ENCODE results near the gene IFFO2.
A peak's percentile ranks its signal among the peaks of the same experiment; 100 is the strongest.
"Not testable (repeated sequence)": the region's sequence is repeated elsewhere in the genome, so short reads cannot be mapped to it uniquely, and the experiment has no call there.

Gene IFFO2

GRCh38 chr1:18917071-18917799 is 39.2 kb downstream of the IFFO2 start:
- no peak for DNase-seq

GRCh38 chr1:18915341-18915740 is 41.1 kb downstream of the IFFO2 start:
- no peak for DNase-seq

DNA sequence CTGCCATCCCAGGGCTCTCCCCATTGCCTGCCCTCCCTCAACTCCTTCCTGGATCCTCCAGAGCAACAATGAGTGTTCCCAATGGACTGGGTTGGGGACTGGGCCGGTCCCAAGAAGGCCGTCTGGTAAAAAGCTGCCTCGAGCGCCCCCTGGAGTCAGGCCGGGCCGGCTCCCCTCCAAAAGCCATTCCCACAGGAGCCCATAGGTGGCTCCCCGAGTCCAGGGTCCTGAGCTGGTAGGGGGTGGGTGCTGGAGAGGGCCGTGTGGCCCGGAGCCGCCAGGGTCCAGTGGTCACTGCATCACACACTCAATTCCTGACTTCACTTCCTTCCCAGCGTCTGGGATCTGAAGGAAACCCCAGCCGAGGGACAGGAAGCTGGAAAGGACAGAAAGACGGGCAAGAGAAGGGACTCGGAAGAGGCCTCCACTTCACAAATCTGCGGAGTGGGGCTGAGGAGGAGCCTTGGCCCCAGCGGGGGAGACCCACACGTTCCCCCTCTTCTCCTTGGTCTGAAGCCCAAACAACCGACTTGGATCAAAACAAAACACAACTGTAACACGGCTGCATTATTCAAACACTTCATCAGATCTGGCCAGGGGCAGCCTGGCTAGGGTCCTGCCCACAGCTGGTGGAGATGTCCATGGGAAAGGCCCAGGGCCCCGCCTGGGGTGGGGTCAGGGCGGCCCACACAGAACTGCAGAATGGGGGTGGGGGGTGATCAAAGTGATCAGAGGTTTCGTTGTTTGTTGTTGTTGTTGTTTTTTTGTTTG is 43.2 kb downstream of the IFFO2 start:
- DNase-seq, result peak; percentile 90

DNA sequence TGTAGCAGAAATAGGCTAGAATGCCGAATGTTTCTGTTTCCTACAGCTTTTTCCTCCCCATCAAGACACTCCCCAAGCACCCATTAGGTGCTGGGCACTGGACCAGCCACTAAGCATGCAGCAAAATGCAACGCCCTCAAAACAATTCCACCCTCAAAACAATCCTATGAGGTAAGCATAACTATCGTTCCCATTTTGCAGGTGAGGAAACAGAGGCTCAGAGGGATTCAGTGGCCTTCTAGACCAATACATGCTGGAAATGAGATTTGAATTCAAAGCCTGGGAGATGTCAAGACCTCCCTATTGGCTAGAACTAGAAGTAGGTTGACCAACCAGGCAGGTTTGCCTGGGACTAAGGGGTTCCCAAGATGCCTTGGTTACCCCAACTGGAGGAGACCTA is 43.9 kb downstream of the IFFO2 start:
- DNase-seq, result no peak

DNA sequence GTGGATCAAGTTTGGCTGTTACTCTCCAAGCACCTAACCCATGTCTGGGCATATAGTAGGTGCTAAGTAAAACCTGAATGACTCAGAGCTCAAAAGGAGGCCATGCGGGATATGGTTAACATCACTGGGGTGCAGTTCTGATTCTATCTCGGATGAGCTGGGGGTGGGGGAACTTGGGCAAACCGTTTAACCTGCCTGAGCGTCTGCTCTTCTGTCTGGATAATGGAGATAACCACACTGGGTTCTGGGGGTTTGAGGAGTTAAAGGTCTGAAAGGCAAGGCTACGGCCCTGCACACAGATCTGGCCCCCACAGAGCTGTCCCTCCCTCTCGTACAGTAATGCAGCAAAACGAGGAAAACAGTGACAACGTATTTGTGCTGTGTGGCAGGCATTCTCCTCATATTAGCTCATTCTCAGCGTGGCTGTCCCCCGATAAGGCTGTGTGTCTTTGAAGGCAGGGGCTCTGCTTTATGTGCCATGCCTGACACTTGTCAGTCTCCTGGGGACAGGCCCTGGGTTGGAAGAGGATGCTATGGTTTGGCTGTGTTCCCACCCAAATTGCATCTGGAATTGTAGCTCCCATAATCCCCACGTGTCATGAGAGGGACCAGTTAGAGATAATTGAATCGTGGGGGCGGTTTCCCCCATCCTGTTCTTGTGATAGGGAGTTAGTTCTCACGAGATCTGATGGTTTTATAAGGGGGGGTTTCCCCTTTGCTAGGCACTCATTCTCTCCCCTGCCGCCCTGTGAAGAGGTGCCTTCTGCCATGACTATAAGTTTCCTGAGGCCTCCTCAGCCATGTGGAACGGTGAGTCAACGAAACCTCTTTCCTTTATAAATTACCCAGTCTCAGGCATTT is 47.3 kb downstream of the IFFO2 start:
- no peak for DNase-seq

DNA sequence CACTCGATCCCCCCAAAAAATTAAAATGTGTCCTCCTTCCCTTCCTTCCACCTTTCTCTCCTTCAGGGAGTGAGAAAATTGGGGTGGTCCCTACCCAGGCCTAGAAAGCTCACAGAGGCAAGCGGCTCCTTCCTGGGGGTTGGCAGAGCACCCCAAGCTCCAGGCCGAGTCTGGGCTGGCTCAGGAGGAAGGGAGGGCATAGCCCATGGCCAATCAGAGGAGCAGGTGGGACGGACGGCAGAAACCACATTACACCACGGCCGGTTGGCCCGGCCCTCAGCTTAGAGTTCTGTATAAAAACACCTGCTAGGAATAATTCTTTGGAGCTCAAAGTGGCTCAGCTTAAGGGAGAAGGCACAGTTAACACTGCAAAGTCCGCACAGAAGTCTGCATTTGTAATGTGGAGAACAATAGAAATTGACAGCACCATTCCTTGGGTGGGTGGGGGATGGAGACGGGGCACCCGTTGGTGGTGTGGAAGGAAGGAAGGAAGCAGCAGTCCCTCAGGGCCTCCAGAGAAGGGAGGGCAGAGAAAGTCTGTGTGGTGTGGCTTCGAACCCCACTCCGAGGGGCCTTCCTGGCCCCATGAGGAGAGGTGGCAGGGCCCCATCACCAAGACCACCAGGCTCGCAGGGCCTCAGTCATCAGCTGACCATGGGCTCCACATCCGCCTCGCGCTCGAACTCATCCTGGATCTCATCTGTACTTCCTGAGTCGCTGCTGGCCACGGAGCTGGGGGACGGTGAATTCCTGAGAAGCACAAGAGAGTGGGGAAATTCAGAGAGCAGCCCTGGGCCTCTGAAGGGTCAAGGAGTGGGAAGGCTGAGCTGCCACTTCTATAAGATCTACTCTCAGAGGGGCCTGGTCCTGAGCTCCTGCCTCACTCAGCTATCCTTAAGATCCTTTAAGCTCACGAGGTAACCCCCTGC is 48.3 kb downstream of the IFFO2 start:
- no peak for DNase-seq

DNA sequence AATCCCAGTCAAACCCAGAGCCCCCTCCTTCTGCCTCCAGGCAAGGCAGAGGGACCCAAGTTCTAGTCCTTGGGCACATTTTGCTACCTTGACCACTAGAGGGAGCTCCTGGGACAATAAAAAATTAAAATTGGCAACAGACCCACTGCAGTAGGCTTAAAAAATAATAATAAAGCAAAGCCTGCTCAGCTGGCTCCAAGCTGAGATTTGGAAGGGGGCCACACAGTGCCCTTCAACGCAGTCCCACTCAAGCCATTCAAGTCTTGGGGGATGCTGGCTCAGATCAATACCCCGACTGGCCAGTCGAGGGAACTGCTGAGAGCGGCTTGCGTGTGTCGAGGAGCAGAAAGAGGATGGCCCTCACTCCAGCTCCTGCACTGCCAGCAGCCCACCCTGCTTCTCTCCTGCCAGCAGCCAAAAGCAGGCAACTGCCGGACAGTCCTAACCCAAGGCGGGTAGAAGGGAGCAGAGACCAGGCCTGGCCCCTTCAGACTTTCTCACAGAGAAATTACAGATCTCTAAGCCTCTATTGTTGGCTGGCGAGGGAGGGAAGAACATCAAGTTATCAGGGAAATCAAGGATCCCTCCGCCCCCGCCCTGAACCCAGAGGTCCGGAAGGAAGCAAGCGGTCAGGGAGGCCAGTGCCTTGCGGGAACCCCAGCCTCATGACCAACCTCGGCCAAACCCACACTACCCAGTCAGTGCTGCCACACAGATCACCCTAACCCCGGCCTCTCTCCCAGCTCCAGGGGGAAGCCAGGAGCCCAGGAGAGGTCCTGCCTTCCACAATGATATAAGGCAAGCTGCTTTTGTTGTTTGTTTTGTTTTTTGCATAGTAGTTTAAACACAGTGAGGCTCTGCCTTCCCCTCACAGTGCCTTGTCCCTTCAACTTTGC is 49.2 kb downstream of the IFFO2 start:
- peak; percentile 85 for DNase-seq

GRCh38 chr1:18903291-18903756 is 53.2 kb downstream of the IFFO2 start:
- DNase-seq, result no peak

GRCh38 chr1:18902523-18903290 is 53.8 kb downstream of the IFFO2 start, which contains the start of gene ALDH4A1:
Gene ALDH4A1 (minus strand): TSS chr1:18902555. CDS start chr1:18902523, 32 bp downstream.
- DNase-seq, result peak; percentile 98

DNA sequence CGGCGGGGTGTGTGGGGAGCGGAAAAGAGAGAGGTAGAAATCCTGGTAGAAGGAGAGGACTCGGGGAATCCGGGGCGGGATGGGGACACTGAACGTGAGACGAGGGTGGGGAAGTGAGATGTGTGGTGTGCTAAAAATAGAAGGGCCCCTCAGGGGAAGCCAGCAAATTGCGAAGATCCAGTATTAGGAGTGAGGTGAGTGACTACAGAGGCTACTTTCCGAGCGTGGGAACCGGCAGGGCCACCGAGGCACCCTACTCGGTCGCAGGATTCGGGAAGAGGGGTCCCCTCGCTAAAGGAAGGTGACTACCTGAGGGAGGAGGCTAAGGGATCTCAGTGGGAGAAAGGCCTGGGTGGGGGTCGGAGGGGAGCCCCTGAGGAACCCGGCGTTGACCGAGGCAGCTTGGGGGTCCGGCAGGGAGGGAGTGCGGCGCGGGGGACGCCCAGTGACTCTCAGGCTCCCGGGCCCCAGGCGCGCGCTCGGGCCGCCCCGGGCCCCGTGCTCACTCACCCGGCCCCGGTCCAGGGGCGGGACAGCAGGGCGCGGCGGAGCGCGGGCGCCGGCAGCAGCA is 54.4 kb downstream of the IFFO2 start:
- DNase-seq, result no peak

GRCh38 chr1:18901147-18901951 is 55.1 kb downstream of the IFFO2 start:
- DNase-seq, result no peak

GRCh38 chr1:18900303-18900841 is 56.1 kb downstream of the IFFO2 start:
- DNase-seq, result no peak

- no peak for DNase-seq
Observed at GRCh38 chr1:18899363-18900049, 57.0 kb downstream of the IFFO2 start.

DNA sequence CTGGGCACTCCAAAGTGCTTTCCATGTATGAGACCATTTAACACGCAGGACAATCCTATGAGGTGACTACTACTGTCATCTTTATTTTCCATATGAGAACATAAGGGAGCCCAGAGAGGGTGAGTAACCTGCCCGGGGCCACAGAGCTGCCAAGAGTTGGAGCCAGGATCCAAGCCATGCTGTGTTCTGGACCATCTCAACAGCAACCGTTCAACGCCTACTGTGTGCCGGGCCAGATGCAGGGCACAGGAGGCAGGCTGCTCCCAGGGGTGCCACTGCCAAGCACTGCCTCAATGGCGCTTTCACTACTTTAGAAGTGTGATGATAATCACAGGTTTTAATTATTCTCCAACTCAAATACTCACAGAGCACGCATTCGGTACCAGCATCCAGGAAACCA is 57.9 kb downstream of the IFFO2 start:
- DNase-seq, result no peak

DNA sequence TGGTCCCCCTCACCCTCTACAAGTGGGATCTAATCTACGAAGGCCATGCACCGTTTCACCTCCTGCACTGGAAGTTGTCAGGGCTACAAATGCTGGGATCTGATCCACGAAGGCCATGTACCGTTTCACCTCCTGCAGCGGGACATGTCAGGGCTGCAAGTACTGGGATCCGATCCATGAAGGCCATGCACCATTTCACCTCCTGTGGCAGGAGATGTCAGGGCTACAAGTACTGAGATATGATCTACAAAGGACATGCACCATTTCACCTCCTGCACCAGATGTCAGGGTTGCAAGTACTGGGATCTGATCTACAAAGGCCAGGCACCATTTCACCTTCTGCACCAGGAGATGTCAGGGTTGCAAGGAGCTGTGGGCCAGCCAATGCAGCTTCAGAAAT is 61.2 kb downstream of the IFFO2 start:
- no peak for DNase-seq

DNA sequence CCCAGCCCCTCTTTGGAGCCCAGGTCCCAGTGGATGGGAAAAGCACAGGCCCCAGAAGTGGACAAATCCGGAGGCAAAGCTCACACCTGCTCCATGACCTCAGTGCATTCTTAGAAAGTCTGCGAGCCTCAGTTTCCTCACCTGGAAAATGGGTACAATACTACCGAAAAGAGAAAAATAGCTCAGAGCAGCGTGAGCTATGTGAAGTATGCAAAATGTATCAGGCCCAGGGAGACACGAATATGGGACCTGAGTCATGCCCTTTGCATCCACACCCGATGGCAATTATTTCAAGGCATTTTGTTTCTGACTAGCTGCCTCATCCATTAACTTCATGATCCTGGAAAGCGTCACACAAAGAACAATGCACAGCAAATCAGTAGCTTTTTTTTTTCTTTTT is 63.4 kb downstream of the IFFO2 start:
- no peak for DNase-seq

- not testable (repeated sequence) for DNase-seq
Observed at GRCh38 chr1:18891858-18892257, 64.6 kb downstream of the IFFO2 start.

DNA sequence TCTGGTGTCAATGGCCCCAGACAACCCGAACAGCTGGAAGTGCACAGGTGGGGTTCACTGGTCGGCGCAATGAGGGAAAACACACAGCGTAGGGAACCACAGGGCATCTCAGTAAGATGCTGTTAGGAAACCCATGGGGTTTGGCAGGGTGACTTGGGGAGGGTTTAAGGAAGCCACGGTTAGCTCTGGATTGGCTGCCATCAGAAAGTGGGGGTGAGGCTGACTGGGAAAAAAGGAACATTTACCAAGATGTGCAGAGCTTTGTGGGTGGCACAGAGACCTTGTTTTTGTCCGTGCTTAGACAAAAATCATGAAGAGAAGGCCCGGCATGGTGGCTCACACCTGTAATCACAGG is 65.1 kb downstream of the IFFO2 start:
- no peak for DNase-seq
